Caco-2 (cell line): ENCODE data around the gene SCP2. TPM values are rescaled to one million over a fixed set of nuclear protein-coding genes. Genes with fewer than 3 reads are reported as not detected.

ENCODE experiments used
- BruUV-seq: library from RNA; stranded (reverse); fragments of 400-500 nt; replicated peaks from 2 replicates; lab custom pipeline; 2021; lab: Mats Ljungman, UMichigan
- CTCF ChIA-PET: fragments of 300-600 bp; sonication (Branson Sonifier 250); formaldehyde crosslinking; loops from one replicate; lab custom pipeline; 2022; ENCODE audit warnings: antibody characterized with exemption; lab: Charles Lee
- POLR2A ChIA-PET: fragments of 300-600 bp; sonication (Branson Sonifier 250); formaldehyde crosslinking; loops from one replicate; lab custom pipeline; 2022; ENCODE audit warnings: antibody characterized with exemption; lab: Charles Lee
- DNase-seq, 2 experiments: peaks; one replicate each; pipeline versions ENCODE4 v3.0.0 to v3.0.0-alpha.2; 2020 to 2022
- H3K27me3 ChIP-seq: replicated peaks from 2 replicates; pipeline ENCODE4 v1.6.0; 2011; ENCODE audit warnings: low read length; ENCODE audit not compliant: control insufficient read depth, insufficient read depth
- H3K36me3 ChIP-seq: 2 replicates; pipeline ENCODE4 v1.5.1; 2011; ENCODE audit warnings: low read length; ENCODE audit not compliant: control insufficient read depth, insufficient read depth
- H3K4me1 ChIP-seq: fragments of 250-450 bp; sonication (Bioruptor Pico); 2 replicates; pipeline ENCODE4 v1.5.1; 2020; ENCODE audit warnings: mild to moderate bottlenecking
- H3K4me3 ChIP-seq: 2 replicates; pipeline ENCODE4 v1.5.1; 2011; ENCODE audit warnings: low read depth, mild to moderate bottlenecking, control low read depth, low read length
- H3K9me3 ChIP-seq: fragments of 250-450 bp; sonication (Bioruptor Pico); 2 replicates; pipeline ENCODE4 v1.5.1; 2020; ENCODE audit warnings: mild to moderate bottlenecking, moderate library complexity
- H3K27ac Mint-ChIP-seq: one replicate; pipeline ENCODE4 v1.8.0; 2022; ENCODE audit warnings: mixed read lengths; ENCODE audit not compliant: unreplicated experiment
- H3K27me3 Mint-ChIP-seq: one replicate; pipeline ENCODE4 v1.8.0; 2022; ENCODE audit warnings: mixed read lengths; ENCODE audit not compliant: insufficient read depth, unreplicated experiment
- H3K36me3 Mint-ChIP-seq: one replicate; pipeline ENCODE4 v1.8.0; 2022; ENCODE audit warnings: mild to moderate bottlenecking, mixed read lengths; ENCODE audit not compliant: insufficient read depth, unreplicated experiment
- H3K4me1 Mint-ChIP-seq: one replicate; pipeline ENCODE4 v1.8.0; 2022; ENCODE audit warnings: low read depth, mixed read lengths; ENCODE audit not compliant: unreplicated experiment
- H3K4me3 Mint-ChIP-seq: one replicate; pipeline ENCODE4 v1.8.0; 2022; ENCODE audit warnings: mild to moderate bottlenecking, moderate library complexity, mixed read lengths; ENCODE audit not compliant: unreplicated experiment
- H3K9me3 Mint-ChIP-seq: one replicate; pipeline ENCODE4 v1.8.0; 2022; ENCODE audit warnings: mixed read lengths; ENCODE audit not compliant: unreplicated experiment
- CTCF ChIP-seq, 2 experiments: fragments of 200-600 bp in 1 of 2; IDR thresholded peaks; 1 replicate in 1 of 2; 2 replicates in 1 of 2; pipeline versions ENCODE4 v1.5.1 to v1.8.0; 2011 to 2022; ENCODE audit warnings: antibody characterized with exemption in 1 of 2, control low read depth in 1 of 2, inconsistent platforms in 1 of 2, low read depth in 1 of 2, low read length in 1 of 2, mild to moderate bottlenecking in 1 of 2, moderate library complexity in 1 of 2; ENCODE audit not compliant: insufficient read depth in 1 of 2, severe bottlenecking in 1 of 2, unreplicated experiment in 1 of 2
- intact Hi-C: fragments of 100-400 bp; cut with micrococcal nuclease; formaldehyde crosslinking; loops from one replicate; pipeline ENCODE4 v1.10.0; 2022; ENCODE audit not compliant: unreplicated experiment
- total RNA-seq: library from RNA; stranded (reverse); gene quantifications from 2 replicates; pipeline ENCODE4 v1.2.3, GENCODE V29; 2022

The SCP2 gene
- total RNA-seq, 1 experiment from 2014 or later = 67.0 TPM

GRCh38 chr1:52919051-52919722 is 7.9 kb upstream of the SCP2 start:
- no peak for DNase-seq
- Histone ChIP-seq H3K4me1 (no peaks in the 10 kb centered on the region), H3K4me3 (no peak overlapping the region), H3K9me3 (no peaks in the 10 kb centered on the region), H3K27me3 (no peaks in the 10 kb centered on the region), H3K36me3 (no peaks in the 10 kb centered on the region)
- CTCF ChIA-PET = interaction anchor here (1.3 kb wide), 1 partner anchor 14 kb away, joined by 3 read pairs; no protein-coding TSS in a partner anchor
- peaks cover 9% of the 10 kb centered on the region for H3K36me3 Mint-ChIP-seq
- no peak overlapping the region for H3K27ac Mint-ChIP-seq
- TF ChIP-seq CTCF (IDR thresholded peaks at IDR 0.05; ENCODE audit: insufficient read depth in 1 of 2, low read depth in 1 of 2, low read length in 1 of 2, severe bottlenecking in 1 of 2, unreplicated experiment in 1 of 2) = no peak
- H3K4me3 Mint-ChIP-seq = no peak overlapping the region
- H3K27me3 Mint-ChIP-seq = no peaks in the 10 kb centered on the region
- no peaks in the 10 kb centered on the region for H3K4me1 Mint-ChIP-seq
- no TSS peak for BruUV-seq
- H3K9me3 Mint-ChIP-seq = no peaks in the 10 kb centered on the region
- POLR2A ChIA-PET = no interaction called here
- intact Hi-C loops = no loop called here

- H3K4me3 Mint-ChIP-seq = peak overlapping the region; percentile 70
- no peaks in the 10 kb centered on the region for H3K27me3 ChIP-seq
- BruUV-seq = TSS peak; percentile 27
- H3K27me3 Mint-ChIP-seq = no peaks in the 10 kb centered on the region
- H3K4me1 ChIP-seq = no peaks in the 10 kb centered on the region
- H3K9me3 ChIP-seq = no peaks in the 10 kb centered on the region
- no peaks in the 10 kb centered on the region for H3K36me3 ChIP-seq
- peaks cover 9% of the 10 kb centered on the region for H3K36me3 Mint-ChIP-seq
- no peak overlapping the region for H3K4me3 ChIP-seq
- no peaks in the 10 kb centered on the region for H3K4me1 Mint-ChIP-seq
- H3K27ac Mint-ChIP-seq = no peak overlapping the region
- intact Hi-C loops = loop anchor here (2.0 kb wide), 1 partner anchor 219 kb away; no protein-coding TSS in a partner anchor
- no peak for DNase-seq
- TF ChIP-seq CTCF (IDR thresholded peaks at IDR 0.05; ENCODE audit: insufficient read depth in 1 of 2, low read depth in 1 of 2, low read length in 1 of 2, severe bottlenecking in 1 of 2, unreplicated experiment in 1 of 2) = no peak
- CTCF ChIA-PET = no interaction called here
- POLR2A ChIA-PET = no interaction called here
- no peaks in the 10 kb centered on the region for H3K9me3 Mint-ChIP-seq
Measured at GRCh38 chr1:52919723-52920483, 7.2 kb upstream of the SCP2 start.

- TF ChIP-seq CTCF (IDR thresholded peaks at IDR 0.05; ENCODE audit: insufficient read depth in 1 of 2, low read depth in 1 of 2, low read length in 1 of 2, severe bottlenecking in 1 of 2, unreplicated experiment in 1 of 2) = no peak
- no TSS peak for BruUV-seq
- Mint-ChIP-seq H3K27me3 (no peaks in the 10 kb centered on the region), H3K4me1 (no peaks in the 10 kb centered on the region), H3K27ac (no peak overlapping the region), H3K36me3 (peaks cover 9% of the 10 kb centered on the region), H3K9me3 (no peaks in the 10 kb centered on the region), H3K4me3 (peak overlapping the region; percentile 70)
- ChIA-PET POLR2A (interaction anchor here (1.4 kb wide), 1 partner anchor 78 kb away, joined by 6 read pairs; the partner anchor contains the start of gene ZYG11A), CTCF (interaction anchor here (0.8 to 1.6 kb wide), 5 partner anchors 15 to 235 kb away, joined by 3 to 15 read pairs (median 4); partner anchors contain the start of gene ZYG11A)
- intact Hi-C loops = loop anchor here (2.0 kb wide), 1 partner anchor 220 kb away; no protein-coding TSS in a partner anchor
- H3K9me3 ChIP-seq = no peaks in the 10 kb centered on the region
- H3K4me1 ChIP-seq = no peaks in the 10 kb centered on the region
- no peaks in the 10 kb centered on the region for H3K36me3 ChIP-seq
- H3K4me3 ChIP-seq = peak overlapping the region; percentile 50
- DNase-seq = no peak
- no peaks in the 10 kb centered on the region for H3K27me3 ChIP-seq
Measured at GRCh38 chr1:52920791-52921291, 6.2 kb upstream of the SCP2 start.
